HEK293 (cell line): Measurements from ENCODE around the gene DLGAP3.

Source experiments
- GFI1B ChIP-seq: fragments of 450-650 bp; formaldehyde crosslinking; IDR thresholded peaks from 2 replicates; pipeline ENCODE4 v1.5.1; 2016; ENCODE audit warnings: missing biosample characterization, missing genetic modification characterization
- KLF1 ChIP-seq: fragments of 450-650 bp; formaldehyde crosslinking; IDR thresholded peaks from 2 replicates; pipeline ENCODE4 v1.5.1; 2016; ENCODE audit warnings: missing biosample characterization, missing genetic modification characterization
- SALL2 ChIP-seq: fragments of 450-650 bp; formaldehyde crosslinking; IDR thresholded peaks from 2 replicates; pipeline ENCODE4 v1.5.0; 2017; ENCODE audit warnings: missing biosample characterization, mild to moderate bottlenecking, missing genetic modification characterization, borderline replicate concordance
- SETDB1 ChIP-seq: IDR thresholded peaks from one replicate; pipeline ENCODE4 v1.6.1; 2017; ENCODE audit warnings: mild to moderate bottlenecking, low read length, moderate library complexity, mixed read lengths; ENCODE audit not compliant: insufficient read length
- SP2 ChIP-seq: fragments of 450-650 bp; formaldehyde crosslinking; IDR thresholded peaks from 2 replicates; pipeline ENCODE4 v1.5.1; 2016; ENCODE audit warnings: missing biosample characterization, missing genetic modification characterization
- WT1 ChIP-seq: fragments of 450-650 bp; formaldehyde crosslinking; IDR thresholded peaks from 2 replicates; pipeline ENCODE4 v1.5.1; 2016; ENCODE audit warnings: missing biosample characterization, missing genetic modification characterization
- YY2 ChIP-seq: fragments of 450-650 bp; formaldehyde crosslinking; IDR thresholded peaks from 2 replicates; pipeline ENCODE4 v1.5.1; 2016; ENCODE audit warnings: missing biosample characterization, missing genetic modification characterization
- ZFHX2 ChIP-seq: fragments of 450-650 bp; formaldehyde crosslinking; conservative IDR thresholded peaks from 2 replicates; pipeline ENCODE4 v1.5.1; 2016; ENCODE audit warnings: missing biosample characterization, missing genetic modification characterization
- ZNF114 ChIP-seq: fragments of 450-650 bp; formaldehyde crosslinking; IDR thresholded peaks from 2 replicates; pipeline ENCODE4 v1.5.0; 2017; ENCODE audit warnings: missing biosample characterization, missing genetic modification characterization
- ZNF2 ChIP-seq: fragments of 450-650 bp; formaldehyde crosslinking; IDR thresholded peaks from 2 replicates; pipeline ENCODE4 v1.5.1; 2016; ENCODE audit warnings: missing biosample characterization, missing genetic modification characterization
- ZNF211 ChIP-seq: fragments of 450-650 bp; formaldehyde crosslinking; IDR thresholded peaks from 2 replicates; pipeline ENCODE4 v1.5.1; 2016; ENCODE audit warnings: low read depth, missing biosample characterization, missing genetic modification characterization
- ZNF274 ChIP-seq, 2 experiments: fragments of 200-500 bp in 1 of 2; fragments of 450-650 bp in 1 of 2; sonication (Bioruptor generic) in 1 of 2; formaldehyde crosslinking in 1 of 2; IDR thresholded peaks; 2 replicates each; pipeline versions ENCODE4 v1.5.1 to v1.6.1; 2014 to 2016; ENCODE audit warnings: borderline replicate concordance in 1 of 2, inconsistent platforms in 1 of 2, low read length in 1 of 2, missing biosample characterization in 1 of 2, missing genetic modification characterization in 1 of 2
- ZNF354C ChIP-seq: fragments of 450-650 bp; formaldehyde crosslinking; IDR thresholded peaks from 2 replicates; pipeline ENCODE4 v1.5.1; 2016; ENCODE audit warnings: missing biosample characterization, missing genetic modification characterization, low read depth, borderline replicate concordance
- ZNF394 ChIP-seq: fragments of 450-650 bp; formaldehyde crosslinking; IDR thresholded peaks from 2 replicates; pipeline ENCODE4 v1.5.1; 2016; ENCODE audit warnings: missing biosample characterization, missing genetic modification characterization, mild to moderate bottlenecking, moderate library complexity, borderline replicate concordance
- ZNF404 ChIP-seq: fragments of 450-650 bp; formaldehyde crosslinking; IDR thresholded peaks from 2 replicates; pipeline ENCODE4 v1.5.1; 2017; ENCODE audit warnings: missing biosample characterization, missing genetic modification characterization
- ZNF433 ChIP-seq: fragments of 450-650 bp; formaldehyde crosslinking; IDR thresholded peaks from 2 replicates; pipeline ENCODE4 v1.5.1; 2016; ENCODE audit warnings: missing biosample characterization, missing genetic modification characterization, low read depth
- ZNF473 ChIP-seq: fragments of 450-650 bp; formaldehyde crosslinking; IDR thresholded peaks from 2 replicates; pipeline ENCODE4 v1.5.1; 2017; ENCODE audit warnings: missing biosample characterization, missing genetic modification characterization
- ZNF48 ChIP-seq: fragments of 450-650 bp; formaldehyde crosslinking; IDR thresholded peaks from 2 replicates; pipeline ENCODE4 v1.5.1; 2016; ENCODE audit warnings: missing biosample characterization, missing genetic modification characterization
- ZNF510 ChIP-seq: fragments of 450-650 bp; formaldehyde crosslinking; IDR thresholded peaks from 2 replicates; pipeline ENCODE4 v1.5.1; 2018; ENCODE audit warnings: mild to moderate bottlenecking, missing genetic modification characterization, missing biosample characterization; ENCODE audit not compliant: insufficient replicate concordance
- ZNF514 ChIP-seq: fragments of 450-650 bp; formaldehyde crosslinking; IDR thresholded peaks from 2 replicates; pipeline ENCODE4 v1.5.1; 2016; ENCODE audit warnings: missing biosample characterization, missing genetic modification characterization
- ZNF555 ChIP-seq: fragments of 450-650 bp; formaldehyde crosslinking; conservative IDR thresholded peaks from 2 replicates; pipeline ENCODE4 v1.5.1; 2017; ENCODE audit warnings: missing biosample characterization, mild to moderate bottlenecking, missing genetic modification characterization, inconsistent platforms
- ZNF558 ChIP-seq: fragments of 450-650 bp; formaldehyde crosslinking; IDR thresholded peaks from 2 replicates; pipeline ENCODE4 v1.5.1; 2016; ENCODE audit warnings: missing biosample characterization, missing genetic modification characterization
- ZNF624 ChIP-seq: fragments of 450-650 bp; formaldehyde crosslinking; IDR thresholded peaks from 2 replicates; pipeline ENCODE4 v1.5.1; 2017; ENCODE audit warnings: missing biosample characterization, missing genetic modification characterization
- ZNF629 ChIP-seq: fragments of 450-650 bp; formaldehyde crosslinking; IDR thresholded peaks from 2 replicates; pipeline ENCODE4 v1.5.1; 2017; ENCODE audit warnings: missing biosample characterization, missing genetic modification characterization
- ZNF658 ChIP-seq: fragments of 450-650 bp; formaldehyde crosslinking; IDR thresholded peaks from 2 replicates; pipeline ENCODE4; 2016; ENCODE audit warnings: missing biosample characterization, missing genetic modification characterization
- ZNF747 ChIP-seq: fragments of 450-650 bp; formaldehyde crosslinking; IDR thresholded peaks from 2 replicates; pipeline ENCODE4 v1.5.1; 2016; ENCODE audit warnings: missing biosample characterization, missing genetic modification characterization
- ZNF843 ChIP-seq: fragments of 450-650 bp; formaldehyde crosslinking; IDR thresholded peaks from 2 replicates; pipeline ENCODE4 v1.5.1; 2016; ENCODE audit warnings: missing biosample characterization, missing genetic modification characterization
- TF ChIP-seq, protein P1 (sequence below): fragments of 450-650 bp; formaldehyde crosslinking; IDR thresholded peaks from 2 replicates; pipeline ENCODE4; 2016; ENCODE audit warnings: missing biosample characterization, missing genetic modification characterization
- TF ChIP-seq, protein P2 (sequence below): fragments of 450-650 bp; formaldehyde crosslinking; IDR thresholded peaks from 2 replicates; pipeline ENCODE4 v1.5.1; 2016; ENCODE audit warnings: missing biosample characterization, missing genetic modification characterization
- TF ChIP-seq, protein P3 (sequence below): fragments of 450-650 bp; formaldehyde crosslinking; IDR thresholded peaks from 2 replicates; pipeline ENCODE4 v1.5.1; 2016; ENCODE audit warnings: missing biosample characterization, missing genetic modification characterization
- TF ChIP-seq, protein P4 (sequence below): fragments of 450-650 bp; formaldehyde crosslinking; IDR thresholded peaks from 2 replicates; pipeline ENCODE4 v1.5.1; 2016; ENCODE audit warnings: missing biosample characterization, missing genetic modification characterization
- TF ChIP-seq, protein P5 (sequence below): fragments of 450-650 bp; formaldehyde crosslinking; IDR thresholded peaks from 2 replicates; pipeline ENCODE4 v1.5.1; 2017; ENCODE audit warnings: missing biosample characterization, mild to moderate bottlenecking, missing genetic modification characterization, moderate library complexity

The DLGAP3 gene

DNA sequence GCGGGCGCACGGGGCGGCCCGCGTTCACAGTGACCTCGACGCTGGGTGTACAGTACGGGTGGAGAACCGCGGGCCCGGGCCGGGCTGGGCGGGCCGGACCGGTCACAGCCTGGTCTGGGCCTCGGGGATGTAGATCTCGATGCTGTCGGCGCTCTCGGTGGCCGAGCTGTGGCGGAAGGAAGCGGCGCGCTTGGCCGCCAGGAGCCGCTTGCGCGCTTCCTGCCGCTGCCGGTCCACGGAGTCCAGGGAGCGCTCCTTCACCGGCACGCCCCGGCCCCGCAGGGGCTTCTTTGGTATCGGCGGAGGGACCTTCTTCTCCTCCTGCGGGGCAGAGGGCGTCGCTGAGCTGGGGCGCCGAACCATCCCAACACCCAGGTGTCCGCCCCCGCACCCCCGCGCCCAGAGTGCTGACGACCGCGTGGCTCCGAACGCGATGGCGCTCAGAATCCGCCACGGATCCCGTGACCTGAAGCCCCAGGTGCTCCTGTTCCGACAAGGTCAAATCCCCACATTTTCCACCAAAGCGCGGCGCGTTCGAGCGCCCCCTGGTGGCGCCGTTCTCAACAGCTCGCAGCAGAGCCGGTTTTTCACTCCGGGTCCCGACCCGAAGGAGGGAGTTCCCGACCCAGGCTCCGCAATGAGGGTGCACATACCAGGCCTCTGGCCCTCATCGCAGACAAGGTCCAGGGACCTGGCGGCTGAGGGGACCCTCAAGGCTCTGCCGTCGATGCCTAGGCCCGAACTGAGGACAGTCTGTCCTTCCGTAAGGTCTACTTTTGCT lies 63.3 kb downstream of the DLGAP3 start (continued):
- no peak for TF ChIP-seq SETDB1
- TF ChIP-seq ZNF433 (tag by site-specific recombination) = no peak
- TF ChIP-seq ZNF404 (tag by site-specific recombination) = no peak
- TF ChIP-seq ZNF510 = no peak
- no peak for TF ChIP-seq SP2
- no peak for TF ChIP-seq ZNF747
- TF ChIP-seq, protein P1, sequence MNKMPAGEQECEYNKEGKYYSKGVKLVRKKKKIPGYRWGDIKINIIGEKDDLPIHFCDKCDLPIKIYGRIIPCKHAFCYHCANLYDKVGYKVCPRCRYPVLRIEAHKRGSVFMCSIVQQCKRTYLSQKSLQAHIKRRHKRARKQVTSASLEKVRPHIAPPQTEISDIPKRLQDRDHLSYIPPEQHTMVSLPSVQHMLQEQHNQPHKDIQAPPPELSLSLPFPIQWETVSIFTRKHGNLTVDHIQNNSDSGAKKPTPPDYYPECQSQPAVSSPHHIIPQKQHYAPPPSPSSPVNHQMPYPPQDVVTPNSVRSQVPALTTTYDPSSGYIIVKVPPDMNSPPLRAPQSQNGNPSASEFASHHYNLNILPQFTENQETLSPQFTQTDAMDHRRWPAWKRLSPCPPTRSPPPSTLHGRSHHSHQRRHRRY (tag by site-specific recombination) = no peak
- no peak for TF ChIP-seq ZNF114 (tag by site-specific recombination)
- TF ChIP-seq ZNF48 (tag by site-specific recombination) = no peak
- no peak for TF ChIP-seq ZNF658 (tag by site-specific recombination)
- no peak for TF ChIP-seq WT1 (tag by site-specific recombination)
- TF ChIP-seq ZNF354C (tag by site-specific recombination) = no peak
- TF ChIP-seq ZNF514 (tag by site-specific recombination) = no peak
- no peak for TF ChIP-seq KLF1 (tag by site-specific recombination)
- no peak for TF ChIP-seq ZNF629 (tag by site-specific recombination)
- TF ChIP-seq YY2 (tag by site-specific recombination) = no peak
- 0 out of 2 replicates have a peak, but pooled peaks have one; percentile 40 for TF ChIP-seq ZFHX2
- TF ChIP-seq ZNF843 (tag by site-specific recombination) = peak; percentile 58; the same call in 1 of the 2 replicates
- TF ChIP-seq ZNF2 (tag by site-specific recombination) = peak; percentile 52; the same call in 1 of the 2 replicates
- TF ChIP-seq ZNF211 (tag by site-specific recombination) = no peak
- TF ChIP-seq, protein P2, sequence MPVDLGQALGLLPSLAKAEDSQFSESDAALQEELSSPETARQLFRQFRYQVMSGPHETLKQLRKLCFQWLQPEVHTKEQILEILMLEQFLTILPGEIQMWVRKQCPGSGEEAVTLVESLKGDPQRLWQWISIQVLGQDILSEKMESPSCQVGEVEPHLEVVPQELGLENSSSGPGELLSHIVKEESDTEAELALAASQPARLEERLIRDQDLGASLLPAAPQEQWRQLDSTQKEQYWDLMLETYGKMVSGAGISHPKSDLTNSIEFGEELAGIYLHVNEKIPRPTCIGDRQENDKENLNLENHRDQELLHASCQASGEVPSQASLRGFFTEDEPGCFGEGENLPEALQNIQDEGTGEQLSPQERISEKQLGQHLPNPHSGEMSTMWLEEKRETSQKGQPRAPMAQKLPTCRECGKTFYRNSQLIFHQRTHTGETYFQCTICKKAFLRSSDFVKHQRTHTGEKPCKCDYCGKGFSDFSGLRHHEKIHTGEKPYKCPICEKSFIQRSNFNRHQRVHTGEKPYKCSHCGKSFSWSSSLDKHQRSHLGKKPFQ (tag by site-specific recombination) = no peak
- no peak for TF ChIP-seq ZNF624 (tag by site-specific recombination)
- TF ChIP-seq, protein P3, sequence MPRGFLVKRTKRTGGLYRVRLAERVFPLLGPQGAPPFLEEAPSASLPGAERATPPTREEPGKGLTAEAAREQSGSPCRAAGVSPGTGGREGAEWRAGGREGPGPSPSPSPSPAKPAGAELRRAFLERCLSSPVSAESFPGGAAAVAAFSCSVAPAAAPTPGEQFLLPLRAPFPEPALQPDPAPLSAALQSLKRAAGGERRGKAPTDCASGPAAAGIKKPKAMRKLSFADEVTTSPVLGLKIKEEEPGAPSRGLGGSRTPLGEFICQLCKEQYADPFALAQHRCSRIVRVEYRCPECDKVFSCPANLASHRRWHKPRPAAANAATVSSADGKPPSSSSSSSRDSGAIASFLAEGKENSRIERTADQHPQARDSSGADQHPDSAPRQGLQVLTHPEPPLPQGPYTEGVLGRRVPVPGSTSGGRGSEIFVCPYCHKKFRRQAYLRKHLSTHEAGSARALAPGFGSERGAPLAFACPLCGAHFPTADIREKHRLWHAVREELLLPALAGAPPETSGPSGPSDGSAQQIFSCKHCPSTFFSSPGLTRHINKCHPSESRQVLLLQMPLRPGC (tag by site-specific recombination) = no peak
- no peak for TF ChIP-seq ZNF274 (IDR thresholded peaks at IDR 0.05; ENCODE audit: low read length)
- TF ChIP-seq ZNF274 (tag by site-specific recombination; IDR thresholded peaks at IDR 0.05; ENCODE audit: borderline replicate concordance) = no peak
- peak; percentile 76; the same call in 1 of the 2 replicates for TF ChIP-seq ZNF394
- no peak for TF ChIP-seq ZNF555 (tag by site-specific recombination)
- TF ChIP-seq, protein P4, sequence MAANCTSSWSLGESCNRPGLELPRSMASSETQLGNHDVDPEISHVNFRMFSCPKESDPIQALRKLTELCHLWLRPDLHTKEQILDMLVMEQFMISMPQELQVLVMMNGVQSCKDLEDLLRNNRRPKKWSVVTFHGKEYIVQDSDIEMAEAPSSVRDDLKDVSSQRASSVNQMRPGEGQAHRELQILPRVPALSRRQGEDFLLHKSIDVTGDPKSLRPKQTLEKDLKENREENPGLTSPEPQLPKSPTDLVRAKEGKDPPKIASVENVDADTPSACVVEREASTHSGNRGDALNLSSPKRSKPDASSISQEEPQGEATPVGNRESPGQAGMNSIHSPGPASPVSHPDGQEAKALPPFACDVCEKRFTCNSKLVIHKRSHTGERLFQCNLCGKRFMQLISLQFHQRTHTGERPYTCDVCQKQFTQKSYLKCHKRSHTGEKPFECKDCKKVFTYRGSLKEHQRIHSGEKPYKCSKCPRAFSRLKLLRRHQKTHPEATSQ (tag by site-specific recombination) = no peak
- TF ChIP-seq ZNF473 (tag by site-specific recombination) = no peak
- no peak for TF ChIP-seq ZNF558 (tag by site-specific recombination)
- no peak for TF ChIP-seq GFI1B (tag by site-specific recombination)
- TF ChIP-seq, protein P5, sequence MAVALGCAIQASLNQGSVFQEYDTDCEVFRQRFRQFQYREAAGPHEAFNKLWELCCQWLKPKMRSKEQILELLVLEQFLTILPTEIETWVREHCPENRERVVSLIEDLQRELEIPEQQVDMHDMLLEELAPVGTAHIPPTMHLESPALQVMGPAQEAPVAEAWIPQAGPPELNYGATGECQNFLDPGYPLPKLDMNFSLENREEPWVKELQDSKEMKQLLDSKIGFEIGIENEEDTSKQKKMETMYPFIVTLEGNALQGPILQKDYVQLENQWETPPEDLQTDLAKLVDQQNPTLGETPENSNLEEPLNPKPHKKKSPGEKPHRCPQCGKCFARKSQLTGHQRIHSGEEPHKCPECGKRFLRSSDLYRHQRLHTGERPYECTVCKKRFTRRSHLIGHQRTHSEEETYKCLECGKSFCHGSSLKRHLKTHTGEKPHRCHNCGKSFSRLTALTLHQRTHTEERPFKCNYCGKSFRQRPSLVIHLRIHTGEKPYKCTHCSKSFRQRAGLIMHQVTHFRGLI = no peak
- TF ChIP-seq SALL2 (tag by site-specific recombination) = no peak
